K562 (cell line): Measurements from ENCODE around the gene SNX4. TPM values are rescaled to one million over a fixed set of nuclear protein-coding genes. Genes with fewer than 3 reads are reported as not detected.

Source experiments
- DACH1 ChIP-seq: fragments of 450-650 bp; IDR thresholded peaks from 2 replicates; pipeline ENCODE4 v1.6.1; 2018; ENCODE audit not compliant: partially characterized antibody
- E2F1 ChIP-seq: sonication (generic); formaldehyde crosslinking; IDR thresholded peaks from 2 replicates; pipeline ENCODE4 v1.8.1; 2023; ENCODE audit warnings: mild to moderate bottlenecking, missing genetic modification reagents, moderate library complexity
- EP400 ChIP-seq: fragments of 450-650 bp; IDR thresholded peaks from 2 replicates; pipeline ENCODE4 v1.6.1; 2017; ENCODE audit warnings: antibody characterized with exemption, mild to moderate bottlenecking, moderate library complexity
- FOXM1 ChIP-seq, 2 experiments: fragments of 450-650 bp in 1 of 2; sonication (generic) in 1 of 2; formaldehyde crosslinking in 1 of 2; IDR thresholded peaks; 2 replicates each; pipeline versions ENCODE4 v1.6.1 to v1.9.0; 2017 to 2022; ENCODE audit warnings: low read depth in 2 of 2, mild to moderate bottlenecking in 2 of 2, missing genetic modification reagents in 1 of 2, moderate library complexity in 1 of 2
- FOXP1 ChIP-seq: sonication (generic); formaldehyde crosslinking; IDR thresholded peaks from 2 replicates; pipeline ENCODE4 v1.8.0; 2022; ENCODE audit warnings: mild to moderate bottlenecking, missing genetic modification reagents
- MEF2D ChIP-seq: conservative IDR thresholded peaks from 2 replicates; pipeline ENCODE4 v1.6.1; 2016; ENCODE audit warnings: low read depth, missing genetic modification characterization, missing compliant biosample characterization
- MLX ChIP-seq, 2 experiments: fragments of 450-650 bp in 1 of 2; sonication (generic) in 1 of 2; formaldehyde crosslinking; conservative IDR thresholded peaks; 2 replicates each; pipeline versions ENCODE4 v1.4.0 to v1.8.1; 2020 to 2022; ENCODE audit warnings: mild to moderate bottlenecking in 1 of 2, missing genetic modification reagents in 1 of 2
- PBX2 ChIP-seq, 2 experiments: IDR thresholded peaks in 1 of 2; conservative IDR thresholded peaks in 1 of 2; 2 replicates each; pipeline ENCODE4 v1.6.1; 2016; ENCODE audit warnings: low read depth in 2 of 2, mild to moderate bottlenecking in 1 of 2, missing compliant biosample characterization in 1 of 2, missing genetic modification characterization in 1 of 2, moderate library complexity in 1 of 2
- PREB ChIP-seq: sonication (generic); formaldehyde crosslinking; IDR thresholded peaks from 2 replicates; pipeline ENCODE4 v1.8.1; 2023; ENCODE audit warnings: mild to moderate bottlenecking, missing genetic modification reagents
- RFX5 ChIP-seq: IDR thresholded peaks from 2 replicates; pipeline ENCODE4 v1.6.1; 2011; ENCODE audit warnings: low read depth, mild to moderate bottlenecking, improper control_type of control experiment, low read length
- TAF9B ChIP-seq: fragments of 450-650 bp; IDR thresholded peaks from 2 replicates; pipeline ENCODE4 v1.6.1; 2018; ENCODE audit warnings: mild to moderate bottlenecking; ENCODE audit not compliant: partially characterized antibody
- ZNF586 ChIP-seq: fragments of 450-650 bp; formaldehyde crosslinking; conservative IDR thresholded peaks from 2 replicates; pipeline ENCODE4 v1.4.0; 2020; ENCODE audit warnings: mild to moderate bottlenecking, moderate library complexity
- ZNF592 ChIP-seq: fragments of 450-650 bp; IDR thresholded peaks from 2 replicates; pipeline ENCODE4 v1.6.1; 2017; ENCODE audit warnings: antibody characterized with exemption, mild to moderate bottlenecking
- ZNF77 ChIP-seq: fragments of 250-450 bp; sonication (Bioruptor Pico); IDR thresholded peaks from 2 replicates; pipeline ENCODE4 v1.5.0; 2020
- polyA plus RNA-seq, 8 experiments: library from polyadenylated mRNA; depleted of rRNA in 4 of 8; stranded (reverse) in 5 of 8; unstranded in 3 of 8; fragments of >200 nt; fragmentation: Nextera tagmentation in 2 of 8; fragmentation: Illumina TruSeq in 1 of 8; extraction: Ambion mirVana in 2 of 8; extraction: Trizol in 1 of 8; gene quantifications; 2 replicates each; pipeline versions ENCODE4 v1.2.1 to v1.2.3, GENCODE V29; 2011 to 2014; ENCODE audit warnings: inconsistent platforms in 1 of 8, missing spikeins in 1 of 8
- total RNA-seq, 7 experiments: library from RNA; depleted of rRNA in 6 of 7; stranded (reverse); fragments of >200 nt in 6 of 7; fragmentation: Illumina TruSeq in 2 of 7; extraction: Trizol in 2 of 7; gene quantifications; 2 replicates each; pipeline versions ENCODE4 v1.2.1 to v1.2.3, GENCODE V29; 2011 to 2021; ENCODE audit warnings: low replicate concordance in 1 of 7

Gene SNX4
- total and polyA plus RNA-seq, 9 of the 15 experiments (the other 6 are each of a cell fraction or from before 2014, with no cell fraction given), result 11.4 to 40.3 (median 30.0) TPM

- TF ChIP-seq TAF9B (no peak), PREB (CRISPR knock-in tag) (no peak), MLX (CRISPR knock-in tag; conservative IDR thresholded peaks at IDR 0.05) (no peak), FOXM1 (IDR thresholded peaks at IDR 0.05; ENCODE audit: low read depth) (no peak), FOXM1 (CRISPR knock-in tag; IDR thresholded peaks at IDR 0.05; ENCODE audit: low read depth) (no peak), MEF2D (tag) (0 out of 2 replicates have a peak, but pooled peaks have one; percentile 37), PBX2 (CRISPR knock-in tag; IDR thresholded peaks at IDR 0.05; ENCODE audit: low read depth) (no peak), PBX2 (tag; conservative IDR thresholded peaks at IDR 0.05; ENCODE audit: low read depth) (peak; percentile 90), ZNF592 (no peak), E2F1 (CRISPR knock-in tag) (no peak), ZNF586 (CRISPR knock-in tag) (no peak), DACH1 (no peak), RFX5 (no peak), EP400 (no peak), ZNF77 (no peak), FOXP1 (CRISPR knock-in tag) (no peak)
Measured at GRCh38 chr3:125512135-125512920, 7.7 kb downstream of the SNX4 start (continued).
